Measurements from ENCODE around the gene NOPCHAP1.

- TF ChIP-seq, protein P1, sequence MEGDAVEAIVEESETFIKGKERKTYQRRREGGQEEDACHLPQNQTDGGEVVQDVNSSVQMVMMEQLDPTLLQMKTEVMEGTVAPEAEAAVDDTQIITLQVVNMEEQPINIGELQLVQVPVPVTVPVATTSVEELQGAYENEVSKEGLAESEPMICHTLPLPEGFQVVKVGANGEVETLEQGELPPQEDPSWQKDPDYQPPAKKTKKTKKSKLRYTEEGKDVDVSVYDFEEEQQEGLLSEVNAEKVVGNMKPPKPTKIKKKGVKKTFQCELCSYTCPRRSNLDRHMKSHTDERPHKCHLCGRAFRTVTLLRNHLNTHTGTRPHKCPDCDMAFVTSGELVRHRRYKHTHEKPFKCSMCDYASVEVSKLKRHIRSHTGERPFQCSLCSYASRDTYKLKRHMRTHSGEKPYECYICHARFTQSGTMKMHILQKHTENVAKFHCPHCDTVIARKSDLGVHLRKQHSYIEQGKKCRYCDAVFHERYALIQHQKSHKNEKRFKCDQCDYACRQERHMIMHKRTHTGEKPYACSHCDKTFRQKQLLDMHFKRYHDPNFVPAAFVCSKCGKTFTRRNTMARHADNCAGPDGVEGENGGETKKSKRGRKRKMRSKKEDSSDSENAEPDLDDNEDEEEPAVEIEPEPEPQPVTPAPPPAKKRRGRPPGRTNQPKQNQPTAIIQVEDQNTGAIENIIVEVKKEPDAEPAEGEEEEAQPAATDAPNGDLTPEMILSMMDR (IDR thresholded peaks at IDR 0.05): no peak
- no peak for TF ChIP-seq POLR2A (IDR thresholded peaks at IDR 0.05)
- no peak for TF ChIP-seq POLR2AphosphoS5 (IDR thresholded peaks at IDR 0.05)
- TF ChIP-seq EP300 (IDR thresholded peaks at IDR 0.05): no peak
Observed at GRCh38 chr12:104953323-104953722, 32.8 kb upstream of the NOPCHAP1 start.
